ENCODE data around the gene HPSE2.

- no peak for TF ChIP-seq CTCF (IDR thresholded peaks at IDR 0.05)
- no peak for TF ChIP-seq POLR2AphosphoS5 (IDR thresholded peaks at IDR 0.05)
- TF ChIP-seq POLR2A (IDR thresholded peaks at IDR 0.05), result no peak
Observed at GRCh38 chr10:98858525-98858924, 377.1 kb downstream of the HPSE2 start.
